Karpas-422 (cell line): ENCODE results near the gene WIPF2. TPM values are rescaled to one million over a fixed set of nuclear protein-coding genes. Genes with fewer than 3 reads are reported as not detected.
"Not testable (repeated sequence)": the region's sequence is repeated elsewhere in the genome, so short reads cannot be mapped to it uniquely, and the experiment has no call there.

Experiments used
- DNase-seq: peaks from one replicate; pipeline ENCODE4 v3.0.0-alpha.2; 2015
- H2AFZ ChIP-seq: fragments of 200-600 bp; sonication (generic); 2 replicates; pipeline ENCODE4 v1.6.1; 2014; ENCODE audit warnings: antibody characterized with exemption, low read length, mixed read lengths
- H3K27ac ChIP-seq: fragments of 200-600 bp; sonication (generic); 2 replicates; pipeline ENCODE4 v1.5.1; 2014; ENCODE audit warnings: mild to moderate bottlenecking, low read length, moderate library complexity
- H3K27me3 ChIP-seq: fragments of 200-600 bp; sonication (generic); 2 replicates; pipeline ENCODE4 v1.6.1; 2014; ENCODE audit warnings: low read length, mixed read lengths
- H3K36me3 ChIP-seq: fragments of 200-600 bp; sonication (generic); 2 replicates; pipeline ENCODE4 v1.6.1; 2014; ENCODE audit warnings: low read length, mixed read lengths; ENCODE audit not compliant: insufficient read depth
- H3K4me1 ChIP-seq: fragments of 200-600 bp; sonication (generic); 2 replicates; pipeline ENCODE4 v1.6.1; 2014; ENCODE audit warnings: mild to moderate bottlenecking, low read length, mixed read lengths
- H3K4me2 ChIP-seq: fragments of 200-600 bp; sonication (generic); 2 replicates; pipeline ENCODE4 v1.6.1; 2014; ENCODE audit warnings: low read length, low read depth, mild to moderate bottlenecking; ENCODE audit not compliant: poor library complexity, severe bottlenecking
- H3K4me3 ChIP-seq: fragments of 200-600 bp; sonication (generic); 2 replicates; pipeline ENCODE4 v1.5.1; 2014; ENCODE audit warnings: mild to moderate bottlenecking, antibody characterized with exemption, low read length, mixed read lengths
- H3K79me2 ChIP-seq: fragments of 200-600 bp; sonication (generic); 2 replicates; pipeline ENCODE4 v1.6.1; 2014; ENCODE audit warnings: mild to moderate bottlenecking, low read length, mixed read lengths
- H3K9ac ChIP-seq: fragments of 200-600 bp; sonication (generic); 2 replicates; pipeline ENCODE4 v1.6.0; 2014; ENCODE audit warnings: low read length
- H3K9me2 ChIP-seq: fragments of 200-600 bp; sonication (generic), shearing (Covaris generic); replicated peaks from 2 replicates; pipeline ENCODE4 v1.6.0; 2014; ENCODE audit warnings: mild to moderate bottlenecking, low read length, moderate library complexity; ENCODE audit not compliant: insufficient read depth
- H3K9me3 ChIP-seq: fragments of 300-700, 200-600 bp; sonication (generic); 2 replicates; pipeline ENCODE4 v1.6.1; 2014; ENCODE audit warnings: low read length, mixed read lengths
- H4K20me1 ChIP-seq: fragments of 200-600 bp; sonication (generic); 2 replicates; pipeline ENCODE4 v1.6.1; 2014; ENCODE audit warnings: mild to moderate bottlenecking, antibody characterized with exemption, low read length, low read depth; ENCODE audit not compliant: insufficient read depth
- total RNA-seq: library from RNA; depleted of rRNA; stranded (reverse); fragments of >200 nt; shearing (Covaris generic); gene quantifications from 2 replicates; pipeline ENCODE4 v1.2.3, GENCODE V29; 2014; ENCODE audit warnings: low replicate concordance

WIPF2 gene
- total RNA-seq, 1 experiment from 2014 or later: 19.0 TPM

- H3K79me2 ChIP-seq: no peaks in the 10 kb centered on the region
- H3K4me3 ChIP-seq: no peak overlapping the region
- no peak overlapping the region for H3K4me2 ChIP-seq
- no peaks in the 10 kb centered on the region for H3K9me3 ChIP-seq
- H3K36me3 ChIP-seq: peaks cover 75% of the 10 kb centered on the region
- 0 out of 2 replicates have a peak, but pooled peaks cover 5% of the 10 kb centered on the region for H4K20me1 ChIP-seq
- no peak overlapping the region for H2AFZ ChIP-seq
- no peak overlapping the region for H3K9ac ChIP-seq
- H3K4me1 ChIP-seq: no peaks in the 10 kb centered on the region
- no peak for DNase-seq
- H3K27ac ChIP-seq: no peak overlapping the region
- no peaks in the 10 kb centered on the region for H3K27me3 ChIP-seq
- H3K9me2 ChIP-seq: no peaks in the 10 kb centered on the region
Observed at GRCh38 chr17:40298726-40299125, 79.6 kb downstream of the WIPF2 start.

DNA sequence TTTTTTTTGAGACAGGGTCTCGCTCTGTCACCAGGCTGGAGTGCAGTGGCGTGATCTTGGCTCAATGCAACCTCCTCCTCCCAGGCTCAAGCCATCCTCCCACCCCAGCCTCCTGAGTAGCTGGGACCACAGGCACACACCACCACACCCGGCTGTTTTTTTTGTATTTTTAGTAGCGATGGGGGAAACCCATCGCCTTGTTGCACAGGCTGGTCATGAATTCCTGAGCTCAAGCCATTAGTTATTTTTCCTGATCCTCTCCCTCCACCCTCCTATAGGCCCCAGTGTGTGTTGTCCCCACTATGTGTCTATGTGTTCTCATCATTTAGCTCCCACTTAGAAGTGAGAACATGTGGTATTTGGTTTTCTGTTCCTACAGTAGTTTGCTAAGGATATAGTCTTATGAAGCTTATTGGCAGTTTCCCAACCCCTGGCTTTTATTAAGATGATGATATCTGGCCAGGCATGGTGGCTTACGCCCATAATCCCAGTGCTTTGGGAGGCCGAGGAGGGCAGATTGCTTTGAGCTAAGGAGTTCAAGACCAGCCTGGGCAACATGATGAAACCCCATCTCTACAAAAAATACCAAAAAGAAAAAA is 80.2 kb downstream of the WIPF2 start:
- H3K79me2 ChIP-seq, H3K9me3 ChIP-seq, H3K9me2 ChIP-seq, H3K4me3 ChIP-seq, DNase-seq, H4K20me1 ChIP-seq, H3K4me1 ChIP-seq, H3K9ac ChIP-seq, H3K4me2 ChIP-seq, H3K27ac ChIP-seq, H2AFZ ChIP-seq, H3K27me3 ChIP-seq: not testable (repeated sequence)
- peaks cover 74% of the 10 kb centered on the region for H3K36me3 ChIP-seq

GRCh38 chr17:40301315-40301714 is 82.2 kb downstream of the WIPF2 start:
- 0 out of 2 replicates have a peak, but pooled peaks cover 5% of the 10 kb centered on the region for H4K20me1 ChIP-seq
- no peak for DNase-seq
- H3K27me3 ChIP-seq: no peaks in the 10 kb centered on the region
- no peaks in the 10 kb centered on the region for H3K4me1 ChIP-seq
- no peaks in the 10 kb centered on the region for H3K9me3 ChIP-seq
- H3K27ac ChIP-seq: no peak overlapping the region
- no peak overlapping the region for H3K4me2 ChIP-seq
- H2AFZ ChIP-seq: no peak overlapping the region
- H3K9me2 ChIP-seq: no peaks in the 10 kb centered on the region
- no peak overlapping the region for H3K4me3 ChIP-seq
- no peak overlapping the region for H3K9ac ChIP-seq
- H3K36me3 ChIP-seq: peaks cover 56% of the 10 kb centered on the region
- no peaks in the 10 kb centered on the region for H3K79me2 ChIP-seq

DNA sequence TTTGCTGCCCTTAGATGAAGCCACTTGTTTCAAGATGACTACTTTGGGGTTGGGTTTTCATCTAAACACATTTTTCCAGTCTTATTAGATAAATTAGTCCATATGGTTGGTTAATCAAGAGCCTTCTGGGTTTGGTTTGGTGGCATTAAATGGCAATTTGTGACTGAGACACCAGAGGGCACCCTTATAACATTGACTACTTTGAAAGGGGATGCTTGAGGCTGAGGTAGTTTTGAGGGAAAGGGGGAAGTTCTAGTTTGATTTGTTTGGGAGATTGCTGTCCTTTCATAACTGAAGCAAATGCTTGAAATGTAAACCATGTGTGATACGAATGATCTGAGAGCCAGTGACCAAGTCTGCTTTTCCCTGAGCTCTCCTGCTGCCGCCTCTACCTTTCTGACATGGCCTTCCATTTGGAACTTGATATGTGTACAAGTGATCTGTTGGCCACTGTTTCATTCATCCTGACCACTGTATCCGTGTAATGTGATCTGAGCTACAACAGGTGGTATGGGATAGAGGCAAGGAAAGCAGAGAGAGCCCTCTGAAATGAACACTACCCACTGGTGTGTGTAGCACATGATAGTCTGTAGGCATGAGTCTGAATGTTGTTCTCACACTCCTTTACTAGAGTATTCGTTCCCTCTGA is 84.0 kb downstream of the WIPF2 start:
- DNase-seq: peak; percentile 81
- H3K9ac ChIP-seq: no peak overlapping the region
- peaks cover 10% of the 10 kb centered on the region for H3K4me1 ChIP-seq
- no peaks in the 10 kb centered on the region for H3K9me2 ChIP-seq
- H3K27ac ChIP-seq: no peak overlapping the region
- no peaks in the 10 kb centered on the region for H3K79me2 ChIP-seq
- no peak overlapping the region for H2AFZ ChIP-seq
- no peaks in the 10 kb centered on the region for H3K27me3 ChIP-seq
- 0 out of 2 replicates have a peak, but pooled peaks cover 5% of the 10 kb centered on the region for H4K20me1 ChIP-seq
- H3K9me3 ChIP-seq: no peaks in the 10 kb centered on the region
- no peak overlapping the region for H3K4me3 ChIP-seq
- H3K36me3 ChIP-seq: peaks cover 38% of the 10 kb centered on the region
- no peak overlapping the region for H3K4me2 ChIP-seq

DNA sequence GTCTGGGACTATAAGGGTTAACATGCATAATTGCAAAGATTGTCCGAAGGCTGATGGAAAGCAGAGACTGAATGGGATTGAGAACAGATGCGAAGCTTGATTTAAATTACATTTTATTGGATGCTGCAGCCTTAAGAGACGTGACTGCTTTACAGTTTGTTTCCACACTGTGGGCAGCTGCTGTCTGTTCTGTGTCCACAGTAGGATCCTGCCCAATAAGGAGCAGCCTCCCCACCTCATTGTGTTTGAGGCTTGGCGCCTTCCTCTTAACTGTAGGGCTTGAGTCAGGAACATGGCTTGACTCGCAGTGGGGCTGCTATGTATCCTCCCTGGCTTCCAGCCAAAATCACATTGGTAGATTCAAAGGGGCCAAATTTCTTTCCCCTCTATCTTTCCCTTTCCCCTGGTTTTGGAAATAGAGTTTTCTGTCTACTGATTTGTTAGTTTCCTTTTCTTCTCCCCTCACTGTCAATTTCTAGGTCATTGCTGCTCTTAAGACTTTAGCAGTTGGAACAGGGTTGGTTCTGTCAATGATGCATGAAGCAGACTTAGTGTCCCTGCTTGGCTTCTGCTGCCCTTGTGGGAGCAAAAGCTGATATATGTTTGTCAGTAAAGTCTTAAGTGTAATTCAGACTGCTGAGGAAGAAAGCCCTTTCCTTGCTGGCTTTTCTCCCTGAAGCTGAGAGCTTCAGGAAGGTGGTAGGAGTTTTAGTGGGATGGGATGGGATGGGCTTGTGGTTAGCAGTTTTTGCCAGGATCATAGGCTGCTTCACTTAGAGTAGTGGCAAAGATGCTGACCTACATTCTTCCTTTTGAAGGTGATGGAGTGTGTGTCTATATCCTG is 84.8 kb downstream of the WIPF2 start:
- H3K9me3 ChIP-seq: no peaks in the 10 kb centered on the region
- no peak overlapping the region for H3K27ac ChIP-seq
- H3K4me1 ChIP-seq: peaks cover 18% of the 10 kb centered on the region
- H3K4me3 ChIP-seq: no peak overlapping the region
- no peak overlapping the region for H3K4me2 ChIP-seq
- peaks cover 37% of the 10 kb centered on the region for H3K36me3 ChIP-seq
- no peaks in the 10 kb centered on the region for H3K9me2 ChIP-seq
- no peak for DNase-seq
- H3K79me2 ChIP-seq: no peaks in the 10 kb centered on the region
- no peaks in the 10 kb centered on the region for H3K27me3 ChIP-seq
- H2AFZ ChIP-seq: no peak overlapping the region
- H3K9ac ChIP-seq: no peak overlapping the region
- 0 out of 2 replicates have a peak, but pooled peaks cover 5% of the 10 kb centered on the region for H4K20me1 ChIP-seq

- not testable (repeated sequence) for DNase-seq, H3K9me3 ChIP-seq, H3K9ac ChIP-seq, H3K9me2 ChIP-seq, H3K27me3 ChIP-seq, H3K4me3 ChIP-seq, H3K79me2 ChIP-seq, H3K27ac ChIP-seq, H4K20me1 ChIP-seq, H3K4me2 ChIP-seq, H2AFZ ChIP-seq
- H3K36me3 ChIP-seq: peaks cover 37% of the 10 kb centered on the region
- peaks cover 23% of the 10 kb centered on the region for H3K4me1 ChIP-seq
Observed at GRCh38 chr17:40304552-40304863, 85.4 kb downstream of the WIPF2 start.

DNA sequence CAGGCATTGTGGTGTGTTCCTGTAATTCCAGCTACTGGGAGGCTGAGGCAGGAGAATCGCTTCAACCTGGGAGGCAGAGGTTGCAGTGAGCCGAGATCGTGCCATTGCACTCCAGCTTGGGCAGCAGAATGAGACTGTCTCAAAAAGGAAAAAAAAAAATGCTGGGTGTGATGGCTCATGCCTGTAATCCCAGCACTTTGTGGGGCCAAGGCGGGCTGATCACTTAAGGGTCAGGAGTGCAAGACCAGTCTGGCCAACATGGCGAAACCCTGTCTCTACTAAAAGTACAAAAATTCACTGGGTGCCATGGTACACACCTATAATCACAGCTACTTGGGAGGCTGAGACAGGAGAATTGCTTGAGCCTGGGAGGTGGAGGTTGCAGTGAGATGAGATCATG is 85.8 kb downstream of the WIPF2 start:
- DNase-seq, H3K9ac ChIP-seq, H3K9me2 ChIP-seq, H3K79me2 ChIP-seq, H2AFZ ChIP-seq, H3K9me3 ChIP-seq, H3K4me2 ChIP-seq, H4K20me1 ChIP-seq, H3K4me3 ChIP-seq, H3K27ac ChIP-seq, H3K27me3 ChIP-seq: not testable (repeated sequence)
- peaks cover 37% of the 10 kb centered on the region for H3K36me3 ChIP-seq
- H3K4me1 ChIP-seq: peaks cover 27% of the 10 kb centered on the region

- H3K79me2 ChIP-seq: no peaks in the 10 kb centered on the region
- no peak overlapping the region for H2AFZ ChIP-seq
- H3K36me3 ChIP-seq: peaks cover 27% of the 10 kb centered on the region; the same call in 1 of the 2 replicates
- 0 out of 2 replicates have a peak, but pooled peaks cover 5% of the 10 kb centered on the region for H4K20me1 ChIP-seq
- H3K9me3 ChIP-seq: no peaks in the 10 kb centered on the region
- H3K9me2 ChIP-seq: no peaks in the 10 kb centered on the region
- DNase-seq: no peak
- no peaks in the 10 kb centered on the region for H3K27me3 ChIP-seq
- no peak overlapping the region for H3K9ac ChIP-seq
- H3K4me3 ChIP-seq: no peak overlapping the region
- H3K4me1 ChIP-seq: peaks cover 42% of the 10 kb centered on the region
- no peak overlapping the region for H3K4me2 ChIP-seq
- H3K27ac ChIP-seq: no peak overlapping the region
Observed at GRCh38 chr17:40306395-40306794, 87.3 kb downstream of the WIPF2 start.
